Activated CD4-positive, alpha-beta T cell treated with anti-CD3 and anti-CD28 coated beads, Interleukin-2, amount 50 U/mL, for 48 hours (primary cell): ENCODE results near the gene CLCN6.

ENCODE experiments used
- DNase-seq, 2 experiments: peaks; one replicate each; pipeline ENCODE4 v3.0.0-alpha.2; 2020

CLCN6 gene

GRCh38 chr1:11856698-11857097, 50.7 kb downstream of the CLCN6 start:
- DNase-seq = no peak

DNA sequence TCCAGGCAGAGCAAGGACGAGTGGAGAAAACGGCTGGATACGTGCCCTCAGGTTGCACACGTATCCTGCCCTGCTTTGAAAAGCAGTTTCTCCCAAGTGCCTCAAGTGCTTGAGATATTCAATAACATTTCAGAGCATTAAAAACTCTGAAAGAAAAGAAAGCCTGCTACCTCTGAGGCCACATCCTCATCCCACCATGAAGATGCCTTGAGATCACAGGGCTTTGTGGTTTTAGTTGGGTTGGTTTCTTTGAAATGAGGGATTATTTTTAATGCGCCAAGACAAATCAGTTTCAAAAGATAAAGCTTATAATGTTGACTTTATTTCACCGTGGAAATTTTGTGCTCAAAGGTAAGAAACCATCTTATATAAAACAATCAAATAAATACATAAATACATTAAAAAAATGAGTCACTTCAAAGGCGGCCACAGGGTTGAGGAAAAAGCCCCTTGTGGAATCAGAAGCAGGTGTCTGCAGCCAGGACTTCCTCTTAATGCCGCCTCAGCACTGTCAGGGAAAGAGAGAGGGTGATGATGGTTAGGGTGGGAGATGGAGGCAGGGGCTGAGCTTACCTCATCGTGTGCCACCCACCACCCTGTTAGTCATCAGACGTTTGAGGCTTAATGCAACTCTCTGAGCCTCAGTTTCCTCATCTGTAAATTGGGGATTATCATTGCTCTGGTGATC, 51.3 kb downstream of the CLCN6 start:
- DNase-seq = no peak

GRCh38 chr1:11858158-11858557, 52.2 kb downstream of the CLCN6 start:
- no peak for DNase-seq

GRCh38 chr1:11858613-11858967, 52.6 kb downstream of the CLCN6 start, which contains the start of gene NPPB:
NPPB (minus strand) TSS chr1:11858945; CDS start chr1:11858833, 112 bp downstream.
- DNase-seq = no peak

GRCh38 chr1:11858968-11859871, 53.2 kb downstream of the CLCN6 start:
- DNase-seq = peak; percentile 67 to 68

DNA sequence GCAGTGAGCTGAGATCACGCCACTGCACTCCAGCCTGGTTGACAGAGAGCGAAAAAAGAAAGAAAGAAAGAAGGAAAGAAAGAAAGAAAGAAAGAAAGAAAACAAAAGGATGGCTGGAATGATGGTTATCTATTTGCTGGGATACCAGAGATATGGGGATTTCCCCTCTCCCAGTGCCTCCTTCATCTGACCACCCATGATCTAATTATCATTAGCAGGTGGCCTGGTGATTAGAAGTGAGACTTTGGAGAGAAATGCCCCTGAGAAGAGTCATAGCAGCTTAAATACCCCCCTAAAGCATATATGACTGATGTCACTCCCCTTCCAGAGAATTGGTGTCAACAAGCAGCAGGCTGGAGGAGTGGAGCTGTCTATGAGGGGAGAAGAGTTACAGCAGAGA, 54.1 kb downstream of the CLCN6 start:
- DNase-seq = no peak

DNA sequence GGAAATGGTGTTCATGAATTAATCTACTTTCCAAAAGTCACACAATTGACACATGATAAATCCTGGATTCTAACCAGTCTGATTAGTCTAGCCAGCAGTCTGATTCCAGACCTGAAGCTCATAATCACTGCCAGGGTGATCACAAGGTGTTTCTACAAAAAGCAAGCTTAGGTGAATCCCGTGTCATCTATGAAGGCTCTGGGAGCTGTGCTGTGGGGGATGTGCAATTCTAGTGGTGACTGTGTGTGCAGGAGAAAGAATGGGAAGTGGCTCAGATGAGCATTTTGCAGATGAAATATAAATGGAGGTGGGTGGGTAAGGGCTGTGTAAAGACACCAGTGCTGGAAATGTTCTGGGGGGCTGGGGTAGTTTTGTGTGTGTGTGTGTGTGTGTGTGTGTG, 54.6 kb downstream of the CLCN6 start:
- no peak for DNase-seq

DNA sequence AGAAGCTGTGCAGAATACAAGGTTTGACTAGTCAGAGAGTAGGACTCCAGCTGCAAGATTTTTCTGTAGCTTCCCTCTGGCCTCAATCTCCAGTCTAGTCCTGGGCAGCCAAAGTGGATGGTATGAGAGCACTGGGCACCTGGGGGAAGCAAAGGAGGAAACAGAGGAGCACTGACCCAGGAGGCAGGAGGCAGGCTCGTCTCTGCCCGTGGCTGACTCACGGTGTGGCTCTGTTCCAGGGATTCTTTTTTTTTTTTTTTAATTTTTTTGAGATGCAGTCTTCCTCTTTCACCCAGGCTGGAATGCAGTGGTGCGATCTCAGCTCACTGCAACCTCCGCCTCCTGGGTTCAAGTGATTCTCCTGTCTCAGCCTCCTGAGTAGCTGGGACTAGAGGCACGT, 56.9 kb downstream of the CLCN6 start:
- DNase-seq = no peak

DNA sequence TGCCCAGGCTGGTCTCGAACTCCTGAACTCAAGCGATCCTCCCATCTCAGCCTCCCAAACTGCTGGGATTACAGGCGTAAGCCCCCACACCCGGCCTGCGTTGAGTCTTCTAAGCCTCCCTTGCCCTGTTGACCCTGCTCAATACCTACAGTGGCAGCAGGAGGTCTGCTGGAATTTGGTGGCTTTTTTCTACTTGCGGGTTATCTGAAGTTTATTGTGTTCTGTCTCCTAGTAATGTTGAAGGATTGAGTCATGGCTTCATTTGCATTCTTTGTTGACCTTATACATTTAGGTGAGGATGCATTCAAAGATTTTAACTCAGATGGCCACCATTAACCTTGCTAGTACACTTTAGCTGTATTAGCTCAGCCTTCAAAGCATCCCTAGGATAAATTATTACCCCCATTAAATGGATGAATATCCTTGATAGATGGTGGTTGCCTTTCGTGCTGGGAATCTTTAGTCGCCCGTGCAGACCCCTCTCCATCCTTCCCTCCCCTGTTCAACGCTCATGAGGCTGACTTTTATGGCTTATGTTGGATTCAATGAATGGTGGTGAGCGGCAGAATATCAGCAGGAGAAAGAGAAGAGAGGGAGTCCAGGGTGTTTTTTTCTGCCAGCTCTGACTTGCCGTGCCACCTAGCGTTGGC, 62.5 kb downstream of the CLCN6 start:
- no peak for DNase-seq

- DNase-seq = no peak
Observed at GRCh38 chr1:11869104-11869503, 63.1 kb downstream of the CLCN6 start.

- no peak for DNase-seq
Observed at GRCh38 chr1:11869650-11870207, 63.7 kb downstream of the CLCN6 start.

- no peak for DNase-seq
Observed at GRCh38 chr1:11872545-11872944, 66.6 kb downstream of the CLCN6 start.

GRCh38 chr1:11873395-11874257, 67.6 kb downstream of the CLCN6 start:
- no peak for DNase-seq

GRCh38 chr1:11874258-11874562, 68.2 kb downstream of the CLCN6 start:
- DNase-seq = no peak

- DNase-seq = no peak
Observed at GRCh38 chr1:11874624-11875023, 68.6 kb downstream of the CLCN6 start.

- no peak for DNase-seq
Observed at GRCh38 chr1:11875094-11875493, 69.1 kb downstream of the CLCN6 start.

DNA sequence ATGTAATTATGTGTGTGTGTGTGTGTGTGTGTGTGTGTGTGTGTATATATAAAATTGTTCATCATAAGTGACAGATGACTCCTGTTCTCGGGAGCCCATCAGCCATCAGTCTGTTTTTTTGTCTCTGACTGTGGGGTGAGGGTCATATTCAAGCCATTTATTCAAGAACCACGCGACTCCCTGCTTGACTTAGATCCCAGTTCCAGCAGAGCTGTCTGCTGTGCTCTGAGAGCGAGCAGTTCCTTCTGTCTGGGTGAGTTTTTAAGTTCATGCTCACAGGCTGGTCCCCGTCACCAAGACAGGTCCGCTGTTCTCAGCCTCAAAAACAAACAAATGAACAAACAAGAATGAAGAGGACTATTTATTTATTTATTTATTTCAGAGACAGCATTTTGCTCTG, 71.1 kb downstream of the CLCN6 start:
- DNase-seq = no peak

GRCh38 chr1:11878081-11878890, 72.3 kb downstream of the CLCN6 start:
- no peak for DNase-seq

DNA sequence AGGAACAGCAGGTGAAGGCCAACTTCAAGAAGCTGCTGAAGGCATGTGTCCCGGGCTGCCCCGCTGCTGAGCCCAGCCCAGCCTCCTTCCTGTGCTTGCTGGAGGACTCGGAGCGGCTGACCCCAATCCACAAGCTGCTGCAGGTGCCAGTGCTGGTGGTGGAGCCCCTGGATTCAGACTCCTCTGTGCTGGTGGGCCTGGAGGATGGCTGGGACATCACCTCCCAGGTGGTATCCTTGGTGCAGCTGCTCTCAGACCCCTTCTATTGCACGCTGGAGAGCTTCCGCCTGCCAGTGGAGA, 72.8 kb downstream of the CLCN6 start:
- no peak for DNase-seq

DNA sequence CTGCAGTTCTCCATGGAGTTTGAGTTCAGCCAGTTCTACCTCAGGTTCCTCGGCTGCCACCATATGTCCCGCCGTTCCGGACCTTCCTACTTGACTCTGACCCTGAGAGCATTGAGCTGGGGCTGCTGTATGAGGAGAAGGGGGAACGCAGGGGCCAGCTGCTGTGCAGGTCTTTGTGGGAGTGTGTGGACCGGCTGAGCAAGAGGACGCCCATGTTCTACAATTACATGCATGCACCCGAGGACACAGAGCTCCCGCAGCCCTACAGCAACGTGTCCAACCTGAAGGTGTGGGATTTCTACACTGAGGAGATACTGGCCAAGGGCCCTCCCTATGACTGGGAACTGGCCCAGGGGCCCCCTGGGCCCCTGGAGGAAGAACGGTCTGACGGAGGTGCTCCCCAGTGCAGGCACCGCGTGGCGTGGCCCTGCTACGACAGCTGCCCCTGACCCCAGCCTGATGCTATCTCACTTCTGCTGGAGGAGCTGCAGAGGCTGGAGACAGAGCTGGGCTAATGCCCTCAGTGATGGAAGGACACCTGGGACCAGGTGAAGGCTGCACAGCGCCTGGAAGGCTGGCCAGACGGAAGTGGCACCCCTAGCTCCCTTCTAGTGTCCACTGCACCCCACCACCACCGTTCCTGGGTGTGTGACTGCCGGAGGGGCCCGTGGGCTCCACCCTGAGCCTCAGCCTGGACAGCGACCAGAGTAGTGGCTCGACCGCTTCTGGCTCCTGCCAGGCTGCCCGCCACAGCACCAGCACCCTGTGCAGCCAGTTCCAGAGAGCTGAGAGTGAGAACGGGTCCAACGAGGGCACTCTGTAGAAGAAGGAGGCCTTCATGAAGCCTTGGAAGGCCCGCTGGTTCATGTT, 73.6 kb downstream of the CLCN6 start:
- DNase-seq = no peak

- no peak for DNase-seq
Observed at GRCh38 chr1:11880181-11880575, 74.2 kb downstream of the CLCN6 start.
